ENCODE results near the gene HDAC8.

DNA sequence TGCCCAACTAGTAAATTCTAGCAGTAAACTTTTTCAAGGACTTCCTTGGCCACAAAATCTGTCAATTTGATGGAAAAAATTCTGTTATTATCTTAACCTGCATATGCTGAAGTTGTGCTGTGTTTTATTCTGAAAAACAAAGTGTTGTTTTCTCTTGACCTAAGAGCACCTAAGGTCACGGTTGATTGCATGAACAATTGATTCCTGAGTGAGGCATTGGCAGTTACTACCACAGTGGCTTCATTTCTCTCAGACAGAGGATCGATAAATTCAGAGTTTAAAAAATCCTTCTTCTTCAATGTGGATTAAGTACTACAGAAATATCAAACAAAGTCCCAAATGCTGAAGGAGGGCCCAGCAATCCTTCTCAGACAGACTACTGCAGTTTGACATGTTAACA lies 6.2 kb downstream of the HDAC8 start:
- TF ChIP-seq CTCF (IDR thresholded peaks at IDR 0.05) (no peak), REST (IDR thresholded peaks at IDR 0.05) (no peak), SMC3 (IDR thresholded peaks at IDR 0.05) (no peak), POLR2A (IDR thresholded peaks at IDR 0.05; ENCODE audit: low read length) (no peak), RCOR1 (IDR thresholded peaks at IDR 0.05; ENCODE audit: low read depth, low read length) (no peak), EP300 (IDR thresholded peaks at IDR 0.05) (no peak), ZSCAN20 (CRISPR knock-in tag; IDR thresholded peaks at IDR 0.05) (no peak), NFE2L2 (conservative IDR thresholded peaks at IDR 0.05; ENCODE audit: low read length) (no peak), RFX5 (IDR thresholded peaks at IDR 0.05) (no peak), MAFK (IDR thresholded peaks at IDR 0.05; ENCODE audit: partially characterized antibody) (no peak)
- TF ChIP-seq, protein P1, sequence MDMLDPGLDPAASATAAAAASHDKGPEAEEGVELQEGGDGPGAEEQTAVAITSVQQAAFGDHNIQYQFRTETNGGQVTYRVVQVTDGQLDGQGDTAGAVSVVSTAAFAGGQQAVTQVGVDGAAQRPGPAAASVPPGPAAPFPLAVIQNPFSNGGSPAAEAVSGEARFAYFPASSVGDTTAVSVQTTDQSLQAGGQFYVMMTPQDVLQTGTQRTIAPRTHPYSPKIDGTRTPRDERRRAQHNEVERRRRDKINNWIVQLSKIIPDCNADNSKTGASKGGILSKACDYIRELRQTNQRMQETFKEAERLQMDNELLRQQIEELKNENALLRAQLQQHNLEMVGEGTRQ (IDR thresholded peaks at IDR 0.05), result no peak
- TF ChIP-seq, protein P2, sequence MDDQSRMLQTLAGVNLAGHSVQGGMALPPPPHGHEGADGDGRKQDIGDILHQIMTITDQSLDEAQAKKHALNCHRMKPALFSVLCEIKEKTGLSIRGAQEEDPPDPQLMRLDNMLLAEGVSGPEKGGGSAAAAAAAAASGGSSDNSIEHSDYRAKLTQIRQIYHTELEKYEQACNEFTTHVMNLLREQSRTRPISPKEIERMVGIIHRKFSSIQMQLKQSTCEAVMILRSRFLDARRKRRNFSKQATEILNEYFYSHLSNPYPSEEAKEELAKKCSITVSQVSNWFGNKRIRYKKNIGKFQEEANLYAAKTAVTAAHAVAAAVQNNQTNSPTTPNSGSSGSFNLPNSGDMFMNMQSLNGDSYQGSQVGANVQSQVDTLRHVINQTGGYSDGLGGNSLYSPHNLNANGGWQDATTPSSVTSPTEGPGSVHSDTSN (IDR thresholded peaks at IDR 0.05), result no peak
- TF ChIP-seq, protein P3, sequence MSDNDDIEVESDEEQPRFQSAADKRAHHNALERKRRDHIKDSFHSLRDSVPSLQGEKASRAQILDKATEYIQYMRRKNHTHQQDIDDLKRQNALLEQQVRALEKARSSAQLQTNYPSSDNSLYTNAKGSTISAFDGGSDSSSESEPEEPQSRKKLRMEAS (IDR thresholded peaks at IDR 0.05), result no peak

Measured in A549 (cell line).